HCT116 (cell line): ENCODE measurements around the gene CYREN. TPM values are rescaled to one million over a fixed set of nuclear protein-coding genes. Genes with fewer than 3 reads are reported as not detected.

Experiments used
- ATAC-seq: fragments of 200-7000 bp; cut with Tn5 transposase; 2 replicates; pipeline ENCODE4 v1.9.1; 2020; ENCODE audit warnings: mild to moderate bottlenecking, moderate library complexity
- BruUV-seq: library from RNA; stranded (reverse); fragments of 400-500 nt; replicated peaks from 2 replicates; lab custom pipeline; 2021; lab: Mats Ljungman, UMichigan
- CTCF ChIA-PET: fragments of 300-600 bp; sonication (Branson Sonifier 250); formaldehyde crosslinking; loops from one replicate; lab custom pipeline; 2021; ENCODE audit warnings: antibody characterized with exemption; lab: Charles Lee
- POLR2A ChIA-PET: fragments of 300-600, 350-600 bp; sonication (Branson Sonifier 250); formaldehyde crosslinking; loops from one replicate; lab custom pipeline; 2021; ENCODE audit warnings: antibody characterized with exemption; lab: Charles Lee
- RAD21 ChIA-PET, 2 experiments: fragments of 300-600 bp; sonication (Branson Sonifier 250); formaldehyde crosslinking; loops; one replicate each; lab custom pipeline; 2023; ENCODE audit warnings: low total read pairs in 2 of 2; ENCODE audit not compliant: uncharacterized antibody in 2 of 2, unreplicated experiment in 2 of 2, low non-redundant PET in 1 of 2; lab: Charles Lee
- DNase-seq: peaks from one replicate; pipeline ENCODE4 v3.0.0-alpha.2; 2010; ENCODE audit warnings: low read depth, low spot score
- H2AFZ ChIP-seq: fragments of 200-600 bp; shearing (Covaris generic), sonication (generic); 2 replicates; pipeline ENCODE4 v1.6.1; 2017; ENCODE audit warnings: low read depth, mixed run types, mixed read lengths, antibody characterized with exemption, low read length; ENCODE audit not compliant: poor library complexity, severe bottlenecking
- H3K27ac ChIP-seq: 2 replicates; pipeline ENCODE4 v1.5.1; 2012; ENCODE audit warnings: low read depth, low read length
- H3K27me3 ChIP-seq: fragments of 200-600 bp; sonication (generic); 2 replicates; pipeline ENCODE4 v1.6.1; 2016; ENCODE audit warnings: mixed run types, low read length, mixed read lengths; ENCODE audit not compliant: insufficient read depth
- H3K36me3 ChIP-seq, 2 experiments: fragments of 200-500 bp in 1 of 2; fragments of 200-600 bp in 1 of 2; sonication (Bioruptor generic) in 1 of 2; sonication (generic) in 1 of 2; 2 replicates each; pipeline versions ENCODE4 v1.5.1 to v1.6.1; 2014 to 2016; ENCODE audit warnings: low read length in 2 of 2, inconsistent platforms in 1 of 2, mixed read lengths in 1 of 2, mixed run types in 1 of 2; ENCODE audit not compliant: insufficient read depth in 2 of 2, control insufficient read depth in 1 of 2
- H3K4me1 ChIP-seq, 2 experiments: fragments of 200-600 bp in 1 of 2; sonication (generic) in 1 of 2; 2 replicates each; pipeline versions ENCODE4 v1.5.1 to v1.6.1; 2012 to 2017; ENCODE audit warnings: low read length in 2 of 2, inconsistent platforms in 1 of 2, mild to moderate bottlenecking in 1 of 2, mixed read lengths in 1 of 2, mixed run types in 1 of 2, moderate library complexity in 1 of 2; ENCODE audit not compliant: insufficient read depth in 2 of 2, control insufficient read depth in 1 of 2
- H3K4me2 ChIP-seq: fragments of 200-600 bp; sonication (generic); 2 replicates; pipeline ENCODE4 v1.6.1; 2017; ENCODE audit warnings: mixed run types, low read length, mixed read lengths
- H3K4me3 ChIP-seq, 2 experiments: fragments of 200-600 bp in 1 of 2; sonication (generic) in 1 of 2; replicated peaks in 1 of 2; 2 replicates each; pipeline ENCODE4 v1.5.1; 2011 to 2016; ENCODE audit warnings: low read length in 2 of 2, control low read depth in 1 of 2, low read depth in 1 of 2, mild to moderate bottlenecking in 1 of 2, mixed read lengths in 1 of 2, mixed run types in 1 of 2
- H3K79me2 ChIP-seq: fragments of 200-600 bp; sonication (generic); 2 replicates; pipeline ENCODE4 v1.6.1; 2017; ENCODE audit warnings: mild to moderate bottlenecking, mixed run types, low read length, moderate library complexity, mixed read lengths; ENCODE audit not compliant: insufficient read depth
- H3K9ac ChIP-seq: fragments of 200-600 bp; sonication (generic); 2 replicates; pipeline ENCODE4 v1.6.1; 2016; ENCODE audit warnings: low read length, mixed read lengths
- H3K9me2 ChIP-seq: fragments of 200-600 bp; sonication (generic), shearing (Covaris generic); 2 replicates; pipeline ENCODE4 v1.6.1; 2017; ENCODE audit warnings: mixed run types, mild to moderate bottlenecking, moderate library complexity; ENCODE audit not compliant: insufficient read depth
- H3K9me3 ChIP-seq, 2 experiments: fragments of 200-500 bp in 1 of 2; fragments of 200-600 bp in 1 of 2; sonication (Bioruptor generic) in 1 of 2; sonication (generic) in 1 of 2; 2 replicates each; pipeline ENCODE4 v1.6.1; 2014 to 2017; ENCODE audit warnings: low read length in 2 of 2, mixed read lengths in 2 of 2, inconsistent platforms in 1 of 2, low read depth in 1 of 2, mild to moderate bottlenecking in 1 of 2, mixed run types in 1 of 2, moderate library complexity in 1 of 2; ENCODE audit not compliant: control insufficient read depth in 1 of 2, insufficient read depth in 1 of 2
- H4K20me1 ChIP-seq: fragments of 200-600 bp; sonication (generic), shearing (Covaris generic); 2 replicates; pipeline ENCODE4 v1.6.1; 2017; ENCODE audit warnings: mixed run types, mild to moderate bottlenecking, moderate library complexity; ENCODE audit not compliant: insufficient read depth
- ATF3 ChIP-seq: IDR thresholded peaks from 2 replicates; pipeline ENCODE4 v1.6.1; 2012
- CEBPB ChIP-seq: IDR thresholded peaks from 2 replicates; pipeline ENCODE4 v1.6.1; 2012; ENCODE audit warnings: low read depth
- EZH2phosphoT487 ChIP-seq: fragments of 200-600 bp; IDR thresholded peaks from 2 replicates; pipeline ENCODE4 v1.6.1; 2018; ENCODE audit warnings: antibody characterized with exemption, borderline replicate concordance
- JUND ChIP-seq: IDR thresholded peaks from 2 replicates; pipeline ENCODE4 v1.6.1; 2012
- SP1 ChIP-seq: IDR thresholded peaks from 2 replicates; pipeline ENCODE4 v1.6.1; 2012; ENCODE audit warnings: low read depth
- SRF ChIP-seq: IDR thresholded peaks from 2 replicates; pipeline ENCODE4 v1.6.1; 2012; ENCODE audit warnings: low read depth
- YY1 ChIP-seq: IDR thresholded peaks from 2 replicates; pipeline ENCODE4 v1.6.1; 2011; ENCODE audit warnings: low read length, low read depth, moderate library complexity, mild to moderate bottlenecking; ENCODE audit not compliant: insufficient replicate concordance; ENCODE audit errors: extremely low read depth
- ZFX ChIP-seq: fragments of 450-650 bp; IDR thresholded peaks from 2 replicates; pipeline ENCODE4 v1.6.1; 2017
- ZNF274 ChIP-seq: fragments of 200-500 bp; sonication (Bioruptor generic); IDR thresholded peaks from 2 replicates; pipeline ENCODE4 v1.6.1; 2014; ENCODE audit warnings: mild to moderate bottlenecking, low read depth, low read length, inconsistent platforms
- intact Hi-C: fragments of 100-400 bp; cut with micrococcal nuclease; formaldehyde crosslinking; loops from 2 replicates; pipeline ENCODE4 v1.10.0; 2022
- total RNA-seq: library from RNA; stranded (reverse); gene quantifications from one replicate; pipeline ENCODE4 v1.2.1, GENCODE V29; 2021; ENCODE audit not compliant: unreplicated experiment
- TF ChIP-seq, protein P1 (sequence below): IDR thresholded peaks from 2 replicates; pipeline ENCODE4 v1.6.1; 2012; ENCODE audit warnings: low read depth

CYREN gene
- total RNA-seq, 1 experiment from 2014 or later = 54.5 TPM

DNA sequence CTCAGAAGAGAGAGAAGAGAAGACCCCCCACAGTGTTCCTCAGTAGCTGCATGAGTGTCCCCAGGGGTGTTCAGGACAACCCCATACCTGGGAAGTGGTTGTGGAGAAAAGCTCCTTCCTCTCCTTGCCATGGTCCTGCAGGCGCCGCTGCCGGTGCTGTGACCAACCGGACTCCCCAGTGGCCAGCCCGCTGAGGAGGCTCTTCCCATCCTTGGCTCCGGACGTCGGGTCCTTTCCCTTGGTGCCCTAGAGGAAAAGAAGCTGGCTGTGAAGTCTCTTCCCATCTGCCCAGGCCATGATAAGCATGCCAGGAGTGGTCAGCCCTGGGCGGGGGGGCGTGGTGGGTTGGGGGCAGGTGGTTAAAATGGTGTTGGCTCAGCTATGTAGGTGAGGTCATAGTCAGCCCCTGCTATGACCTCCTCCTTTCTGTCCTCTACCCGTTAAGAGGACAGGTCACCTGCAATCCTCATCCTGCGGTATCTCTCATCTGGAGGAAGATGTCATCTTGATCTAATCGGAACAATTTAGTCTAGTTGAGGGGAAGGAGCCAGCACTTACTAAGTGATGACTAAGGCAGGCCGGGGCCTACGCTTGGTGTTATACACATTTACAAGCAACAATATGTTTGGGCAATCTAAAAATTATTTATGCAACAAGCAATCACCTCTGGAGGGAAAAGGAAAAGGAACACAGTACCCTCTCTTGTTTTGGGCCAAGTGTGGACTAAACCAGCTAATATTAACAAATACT, 27.6 kb upstream of the CYREN start:
- RAD21 ChIA-PET = no interaction called here
- Histone ChIP-seq H3K27ac (no peak overlapping the region), H3K9me3 (no peaks in the 10 kb centered on the region), H3K4me3 (no peak overlapping the region), H3K9me2 (no peaks in the 10 kb centered on the region), H3K4me1 (no peaks in the 10 kb centered on the region), H3K79me2 (no peaks in the 10 kb centered on the region), H3K9ac (no peak overlapping the region), H3K27me3 (no peaks in the 10 kb centered on the region), H2AFZ (no peak overlapping the region), H3K4me2 (no peak overlapping the region), H4K20me1 (no peaks in the 10 kb centered on the region)
- DNase-seq = no peak
- intact Hi-C loops = no loop called here
- CTCF ChIA-PET = interaction anchor here (0.9 kb wide), 1 partner anchor 29 kb away, joined by 3 read pairs; no protein-coding TSS in a partner anchor
- POLR2A ChIA-PET = no interaction called here
- ATAC-seq = no peak
- TF ChIP-seq EZH2phosphoT487 = no peak
- TF ChIP-seq JUND = no peak
- no peak for TF ChIP-seq YY1
- TF ChIP-seq SRF = no peak
- TF ChIP-seq CEBPB = no peak
- no peak for TF ChIP-seq ZFX
- no peak for TF ChIP-seq ATF3
- TF ChIP-seq ZNF274 = no peak
- no peak for TF ChIP-seq SP1
- TF ChIP-seq, all 23 proteins: peak for 0
- BruUV-seq = no TSS peak
- H3K36me3 ChIP-seq = peaks cover 2 to 3% of the 10 kb centered on the region in 2 experiments; a peak in 3 of 4 replicates

DNA sequence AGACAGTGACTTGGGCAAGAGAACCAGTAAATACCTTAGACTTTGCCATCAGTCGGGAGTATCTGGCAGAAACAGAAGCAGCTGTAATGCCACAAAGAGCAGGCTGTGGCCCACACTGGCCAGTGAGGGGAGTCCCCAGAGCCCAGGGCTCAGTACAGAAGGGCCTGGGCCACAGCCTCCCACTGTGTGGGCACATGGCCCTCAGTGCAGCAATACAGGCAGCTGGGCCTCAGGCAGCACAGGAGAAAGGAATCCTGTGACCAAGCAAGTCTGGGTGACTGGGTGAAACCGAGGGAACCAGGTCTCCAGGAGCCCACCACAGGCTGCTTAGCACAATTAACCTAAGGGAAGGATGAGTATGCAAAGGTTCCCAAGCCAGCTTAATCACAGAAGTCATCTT, 26.8 kb upstream of the CYREN start:
- no peaks in the 10 kb centered on the region for H3K9me2 ChIP-seq
- no peaks in the 10 kb centered on the region for H3K4me1 ChIP-seq
- H3K9me3 ChIP-seq = no peaks in the 10 kb centered on the region
- intact Hi-C loops = no loop called here
- H3K4me3 ChIP-seq = no peak overlapping the region
- H3K27ac ChIP-seq = no peak overlapping the region
- H3K79me2 ChIP-seq = no peaks in the 10 kb centered on the region
- DNase-seq (no peak), ATAC-seq (no peak)
- no TSS peak for BruUV-seq
- RAD21 ChIA-PET = no interaction called here
- H3K36me3 ChIP-seq = peaks cover 2 to 3% of the 10 kb centered on the region in 2 experiments; a peak in 3 of 4 replicates
- CTCF ChIA-PET = no interaction called here
- POLR2A ChIA-PET = no interaction called here
- no peak overlapping the region for H2AFZ ChIP-seq
- H4K20me1 ChIP-seq = no peaks in the 10 kb centered on the region
- H3K9ac ChIP-seq = no peak overlapping the region
- no peak for TF ChIP-seq SRF
- TF ChIP-seq, protein P1, sequence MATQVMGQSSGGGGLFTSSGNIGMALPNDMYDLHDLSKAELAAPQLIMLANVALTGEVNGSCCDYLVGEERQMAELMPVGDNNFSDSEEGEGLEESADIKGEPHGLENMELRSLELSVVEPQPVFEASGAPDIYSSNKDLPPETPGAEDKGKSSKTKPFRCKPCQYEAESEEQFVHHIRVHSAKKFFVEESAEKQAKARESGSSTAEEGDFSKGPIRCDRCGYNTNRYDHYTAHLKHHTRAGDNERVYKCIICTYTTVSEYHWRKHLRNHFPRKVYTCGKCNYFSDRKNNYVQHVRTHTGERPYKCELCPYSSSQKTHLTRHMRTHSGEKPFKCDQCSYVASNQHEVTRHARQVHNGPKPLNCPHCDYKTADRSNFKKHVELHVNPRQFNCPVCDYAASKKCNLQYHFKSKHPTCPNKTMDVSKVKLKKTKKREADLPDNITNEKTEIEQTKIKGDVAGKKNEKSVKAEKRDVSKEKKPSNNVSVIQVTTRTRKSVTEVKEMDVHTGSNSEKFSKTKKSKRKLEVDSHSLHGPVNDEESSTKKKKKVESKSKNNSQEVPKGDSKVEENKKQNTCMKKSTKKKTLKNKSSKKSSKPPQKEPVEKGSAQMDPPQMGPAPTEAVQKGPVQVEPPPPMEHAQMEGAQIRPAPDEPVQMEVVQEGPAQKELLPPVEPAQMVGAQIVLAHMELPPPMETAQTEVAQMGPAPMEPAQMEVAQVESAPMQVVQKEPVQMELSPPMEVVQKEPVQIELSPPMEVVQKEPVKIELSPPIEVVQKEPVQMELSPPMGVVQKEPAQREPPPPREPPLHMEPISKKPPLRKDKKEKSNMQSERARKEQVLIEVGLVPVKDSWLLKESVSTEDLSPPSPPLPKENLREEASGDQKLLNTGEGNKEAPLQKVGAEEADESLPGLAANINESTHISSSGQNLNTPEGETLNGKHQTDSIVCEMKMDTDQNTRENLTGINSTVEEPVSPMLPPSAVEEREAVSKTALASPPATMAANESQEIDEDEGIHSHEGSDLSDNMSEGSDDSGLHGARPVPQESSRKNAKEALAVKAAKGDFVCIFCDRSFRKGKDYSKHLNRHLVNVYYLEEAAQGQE = no peak
- H3K27me3 ChIP-seq = no peaks in the 10 kb centered on the region
- no peak overlapping the region for H3K4me2 ChIP-seq
